ENCODE data around the gene NOP53. TPM values are rescaled to one million over a fixed set of nuclear protein-coding genes. Genes with fewer than 3 reads are reported as not detected.

Gene NOP53
- total and polyA plus RNA-seq, 9 of the 15 experiments (the other 6 are each of a cell fraction or from before 2014, with no cell fraction given) = 6.5 to 274 (median 145) TPM

DNA sequence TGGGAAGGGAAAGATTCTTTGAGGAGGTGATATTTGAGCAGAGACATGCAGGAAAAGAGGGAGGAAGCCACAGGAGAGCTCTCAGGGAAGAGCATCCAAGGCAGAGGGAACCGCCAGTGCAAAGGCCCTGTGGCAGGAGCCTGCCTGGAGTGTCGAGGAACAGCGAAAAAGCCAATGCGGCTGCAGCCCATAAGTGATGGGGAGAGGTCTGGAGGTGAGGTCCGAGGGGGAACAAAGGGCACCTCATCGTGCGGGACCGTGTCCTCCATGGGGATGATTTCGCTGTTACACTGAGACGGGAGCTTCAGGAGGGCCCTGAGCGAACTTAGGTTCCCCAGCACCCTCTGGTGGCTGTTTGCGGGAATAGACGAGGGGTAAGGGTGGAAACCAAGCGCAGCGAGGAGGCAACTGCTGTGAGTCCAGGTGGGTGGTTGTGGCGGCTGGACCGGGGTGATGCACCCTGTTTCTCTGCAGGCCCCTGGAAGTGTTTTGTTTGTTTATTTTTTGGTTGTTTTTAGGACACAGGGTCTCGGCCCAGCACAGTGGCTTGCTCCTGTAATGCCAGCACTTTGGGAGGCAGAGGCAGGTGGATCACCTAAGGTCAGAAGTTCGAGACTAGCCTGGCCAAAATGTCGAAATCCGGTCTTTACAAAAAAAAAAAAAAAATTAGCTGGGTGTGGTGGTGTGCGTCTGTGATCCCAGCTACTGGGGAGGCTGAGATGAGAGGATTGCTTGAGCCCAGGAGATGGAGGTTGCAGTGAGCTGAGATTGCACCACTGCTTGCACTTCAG is 38.0 kb upstream of the NOP53 start (continued):
- TF ChIP-seq MED1 (CRISPR knock-in tag; IDR thresholded peaks at IDR 0.05; ENCODE audit: borderline replicate concordance) = no peak
- TF ChIP-seq CC2D1A (IDR thresholded peaks at IDR 0.05) = peak; percentile 72; the same call in 1 of the 2 replicates
- TF ChIP-seq ETV1 (tag; conservative IDR thresholded peaks at IDR 0.05; ENCODE audit: low read depth) = 0 out of 2 replicates have a peak, but pooled peaks have one; percentile 11
- TF ChIP-seq THRAP3 (IDR thresholded peaks at IDR 0.05; ENCODE audit: borderline replicate concordance) = no peak
- TF ChIP-seq, protein P1, sequence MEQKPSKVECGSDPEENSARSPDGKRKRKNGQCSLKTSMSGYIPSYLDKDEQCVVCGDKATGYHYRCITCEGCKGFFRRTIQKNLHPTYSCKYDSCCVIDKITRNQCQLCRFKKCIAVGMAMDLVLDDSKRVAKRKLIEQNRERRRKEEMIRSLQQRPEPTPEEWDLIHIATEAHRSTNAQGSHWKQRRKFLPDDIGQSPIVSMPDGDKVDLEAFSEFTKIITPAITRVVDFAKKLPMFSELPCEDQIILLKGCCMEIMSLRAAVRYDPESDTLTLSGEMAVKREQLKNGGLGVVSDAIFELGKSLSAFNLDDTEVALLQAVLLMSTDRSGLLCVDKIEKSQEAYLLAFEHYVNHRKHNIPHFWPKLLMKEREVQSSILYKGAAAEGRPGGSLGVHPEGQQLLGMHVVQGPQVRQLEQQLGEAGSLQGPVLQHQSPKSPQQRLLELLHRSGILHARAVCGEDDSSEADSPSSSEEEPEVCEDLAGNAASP (IDR thresholded peaks at IDR 0.05) = no peak
- TF ChIP-seq, protein P2, sequence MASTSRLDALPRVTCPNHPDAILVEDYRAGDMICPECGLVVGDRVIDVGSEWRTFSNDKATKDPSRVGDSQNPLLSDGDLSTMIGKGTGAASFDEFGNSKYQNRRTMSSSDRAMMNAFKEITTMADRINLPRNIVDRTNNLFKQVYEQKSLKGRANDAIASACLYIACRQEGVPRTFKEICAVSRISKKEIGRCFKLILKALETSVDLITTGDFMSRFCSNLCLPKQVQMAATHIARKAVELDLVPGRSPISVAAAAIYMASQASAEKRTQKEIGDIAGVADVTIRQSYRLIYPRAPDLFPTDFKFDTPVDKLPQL (IDR thresholded peaks at IDR 0.05; ENCODE audit: extremely low read depth, insufficient read length) = no peak
- TF ChIP-seq, protein P3, sequence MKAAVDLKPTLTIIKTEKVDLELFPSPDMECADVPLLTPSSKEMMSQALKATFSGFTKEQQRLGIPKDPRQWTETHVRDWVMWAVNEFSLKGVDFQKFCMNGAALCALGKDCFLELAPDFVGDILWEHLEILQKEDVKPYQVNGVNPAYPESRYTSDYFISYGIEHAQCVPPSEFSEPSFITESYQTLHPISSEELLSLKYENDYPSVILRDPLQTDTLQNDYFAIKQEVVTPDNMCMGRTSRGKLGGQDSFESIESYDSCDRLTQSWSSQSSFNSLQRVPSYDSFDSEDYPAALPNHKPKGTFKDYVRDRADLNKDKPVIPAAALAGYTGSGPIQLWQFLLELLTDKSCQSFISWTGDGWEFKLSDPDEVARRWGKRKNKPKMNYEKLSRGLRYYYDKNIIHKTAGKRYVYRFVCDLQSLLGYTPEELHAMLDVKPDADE (conservative IDR thresholded peaks at IDR 0.05; ENCODE audit: control insufficient read depth, low read depth, low read length) = no peak
- TF ChIP-seq ZNF174 (CRISPR knock-in tag; IDR thresholded peaks at IDR 0.05) = no peak
- TF ChIP-seq, protein P4, sequence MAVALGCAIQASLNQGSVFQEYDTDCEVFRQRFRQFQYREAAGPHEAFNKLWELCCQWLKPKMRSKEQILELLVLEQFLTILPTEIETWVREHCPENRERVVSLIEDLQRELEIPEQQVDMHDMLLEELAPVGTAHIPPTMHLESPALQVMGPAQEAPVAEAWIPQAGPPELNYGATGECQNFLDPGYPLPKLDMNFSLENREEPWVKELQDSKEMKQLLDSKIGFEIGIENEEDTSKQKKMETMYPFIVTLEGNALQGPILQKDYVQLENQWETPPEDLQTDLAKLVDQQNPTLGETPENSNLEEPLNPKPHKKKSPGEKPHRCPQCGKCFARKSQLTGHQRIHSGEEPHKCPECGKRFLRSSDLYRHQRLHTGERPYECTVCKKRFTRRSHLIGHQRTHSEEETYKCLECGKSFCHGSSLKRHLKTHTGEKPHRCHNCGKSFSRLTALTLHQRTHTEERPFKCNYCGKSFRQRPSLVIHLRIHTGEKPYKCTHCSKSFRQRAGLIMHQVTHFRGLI (CRISPR knock-in tag; IDR thresholded peaks at IDR 0.05) = no peak
- TF ChIP-seq, protein P5, sequence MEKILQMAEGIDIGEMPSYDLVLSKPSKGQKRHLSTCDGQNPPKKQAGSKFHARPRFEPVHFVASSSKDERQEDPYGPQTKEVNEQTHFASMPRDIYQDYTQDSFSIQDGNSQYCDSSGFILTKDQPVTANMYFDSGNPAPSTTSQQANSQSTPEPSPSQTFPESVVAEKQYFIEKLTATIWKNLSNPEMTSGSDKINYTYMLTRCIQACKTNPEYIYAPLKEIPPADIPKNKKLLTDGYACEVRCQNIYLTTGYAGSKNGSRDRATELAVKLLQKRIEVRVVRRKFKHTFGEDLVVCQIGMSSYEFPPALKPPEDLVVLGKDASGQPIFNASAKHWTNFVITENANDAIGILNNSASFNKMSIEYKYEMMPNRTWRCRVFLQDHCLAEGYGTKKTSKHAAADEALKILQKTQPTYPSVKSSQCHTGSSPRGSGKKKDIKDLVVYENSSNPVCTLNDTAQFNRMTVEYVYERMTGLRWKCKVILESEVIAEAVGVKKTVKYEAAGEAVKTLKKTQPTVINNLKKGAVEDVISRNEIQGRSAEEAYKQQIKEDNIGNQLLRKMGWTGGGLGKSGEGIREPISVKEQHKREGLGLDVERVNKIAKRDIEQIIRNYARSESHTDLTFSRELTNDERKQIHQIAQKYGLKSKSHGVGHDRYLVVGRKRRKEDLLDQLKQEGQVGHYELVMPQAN (IDR thresholded peaks at IDR 0.05; ENCODE audit: borderline replicate concordance) = no peak
- TF ChIP-seq, protein P6, sequence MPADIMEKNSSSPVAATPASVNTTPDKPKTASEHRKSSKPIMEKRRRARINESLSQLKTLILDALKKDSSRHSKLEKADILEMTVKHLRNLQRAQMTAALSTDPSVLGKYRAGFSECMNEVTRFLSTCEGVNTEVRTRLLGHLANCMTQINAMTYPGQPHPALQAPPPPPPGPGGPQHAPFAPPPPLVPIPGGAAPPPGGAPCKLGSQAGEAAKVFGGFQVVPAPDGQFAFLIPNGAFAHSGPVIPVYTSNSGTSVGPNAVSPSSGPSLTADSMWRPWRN (IDR thresholded peaks at IDR 0.05; ENCODE audit: low read depth) = no peak
- TF ChIP-seq LCOR (CRISPR knock-in tag; IDR thresholded peaks at IDR 0.05) = no peak
- TF ChIP-seq, protein P7, sequence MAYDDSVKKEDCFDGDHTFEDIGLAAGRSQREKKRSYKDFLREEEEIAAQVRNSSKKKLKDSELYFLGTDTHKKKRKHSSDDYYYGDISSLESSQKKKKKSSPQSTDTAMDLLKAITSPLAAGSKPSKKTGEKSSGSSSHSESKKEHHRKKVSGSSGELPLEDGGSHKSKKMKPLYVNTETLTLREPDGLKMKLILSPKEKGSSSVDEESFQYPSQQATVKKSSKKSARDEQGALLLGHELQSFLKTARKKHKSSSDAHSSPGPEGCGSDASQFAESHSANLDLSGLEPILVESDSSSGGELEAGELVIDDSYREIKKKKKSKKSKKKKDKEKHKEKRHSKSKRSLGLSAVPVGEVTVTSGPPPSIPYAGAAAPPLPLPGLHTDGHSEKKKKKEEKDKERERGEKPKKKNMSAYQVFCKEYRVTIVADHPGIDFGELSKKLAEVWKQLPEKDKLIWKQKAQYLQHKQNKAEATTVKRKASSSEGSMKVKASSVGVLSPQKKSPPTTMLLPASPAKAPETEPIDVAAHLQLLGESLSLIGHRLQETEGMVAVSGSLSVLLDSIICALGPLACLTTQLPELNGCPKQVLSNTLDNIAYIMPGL (CRISPR knock-in tag; IDR thresholded peaks at IDR 0.05) = 0 out of 2 replicates have a peak, but pooled peaks have one; percentile 26
- TF ChIP-seq HMGN3 (IDR thresholded peaks at IDR 0.05; ENCODE audit: borderline replicate concordance, extremely low read depth, insufficient read length, low read depth, low read length) = no peak
- TF ChIP-seq, protein P8, sequence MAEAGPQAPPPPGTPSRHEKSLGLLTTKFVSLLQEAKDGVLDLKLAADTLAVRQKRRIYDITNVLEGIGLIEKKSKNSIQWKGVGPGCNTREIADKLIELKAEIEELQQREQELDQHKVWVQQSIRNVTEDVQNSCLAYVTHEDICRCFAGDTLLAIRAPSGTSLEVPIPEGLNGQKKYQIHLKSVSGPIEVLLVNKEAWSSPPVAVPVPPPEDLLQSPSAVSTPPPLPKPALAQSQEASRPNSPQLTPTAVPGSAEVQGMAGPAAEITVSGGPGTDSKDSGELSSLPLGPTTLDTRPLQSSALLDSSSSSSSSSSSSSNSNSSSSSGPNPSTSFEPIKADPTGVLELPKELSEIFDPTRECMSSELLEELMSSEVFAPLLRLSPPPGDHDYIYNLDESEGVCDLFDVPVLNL (CRISPR knock-in tag; IDR thresholded peaks at IDR 0.05; ENCODE audit: low read depth) = no peak
